Neural crest cell (in vitro differentiated cells): Measurements from ENCODE around the gene WIZ. TPM values are rescaled to one million over a fixed set of nuclear protein-coding genes. Genes with fewer than 3 reads are reported as not detected.
"Not testable (repeated sequence)": the region's sequence is repeated elsewhere in the genome, so short reads cannot be mapped to it uniquely, and the experiment has no call there.

Source experiments
- DNase-seq: peaks from one replicate; pipeline ENCODE4 v3.0.0; 2021; ENCODE audit warnings: low read depth, mixed read lengths, low spot score
- H3K27ac Mint-ChIP-seq: one replicate; pipeline ENCODE4 v1.8.0; 2021; ENCODE audit warnings: mild to moderate bottlenecking, mixed read lengths; ENCODE audit not compliant: unreplicated experiment
- H3K27me3 Mint-ChIP-seq: 2 replicates; pipeline ENCODE4 v1.8.0; 2021; ENCODE audit warnings: low read depth, mild to moderate bottlenecking, mixed read lengths
- H3K36me3 Mint-ChIP-seq: 2 replicates; pipeline ENCODE4 v1.8.0; 2021; ENCODE audit warnings: low read depth, mild to moderate bottlenecking, mixed read lengths
- H3K4me1 Mint-ChIP-seq: 2 replicates; pipeline ENCODE4 v1.8.0; 2021; ENCODE audit warnings: mixed read lengths
- H3K4me3 Mint-ChIP-seq: one replicate; pipeline ENCODE4 v1.8.0; 2021; ENCODE audit warnings: mild to moderate bottlenecking, mixed read lengths
- H3K9me3 Mint-ChIP-seq: 2 replicates; pipeline ENCODE4 v1.8.0; 2021; ENCODE audit warnings: mixed read lengths
- CTCF ChIP-seq: fragments of 200-600 bp; sonication (generic); conservative IDR thresholded peaks from 2 replicates; pipeline ENCODE4 v1.5.0; 2021; ENCODE audit warnings: antibody characterized with exemption, mild to moderate bottlenecking
- total RNA-seq: library from RNA; stranded (reverse); gene quantifications from 2 replicates; pipeline ENCODE4 v1.2.1, GENCODE V29; 2021

Gene WIZ
- total RNA-seq, 1 donor from 2014 or later = 77.1 TPM

DNA sequence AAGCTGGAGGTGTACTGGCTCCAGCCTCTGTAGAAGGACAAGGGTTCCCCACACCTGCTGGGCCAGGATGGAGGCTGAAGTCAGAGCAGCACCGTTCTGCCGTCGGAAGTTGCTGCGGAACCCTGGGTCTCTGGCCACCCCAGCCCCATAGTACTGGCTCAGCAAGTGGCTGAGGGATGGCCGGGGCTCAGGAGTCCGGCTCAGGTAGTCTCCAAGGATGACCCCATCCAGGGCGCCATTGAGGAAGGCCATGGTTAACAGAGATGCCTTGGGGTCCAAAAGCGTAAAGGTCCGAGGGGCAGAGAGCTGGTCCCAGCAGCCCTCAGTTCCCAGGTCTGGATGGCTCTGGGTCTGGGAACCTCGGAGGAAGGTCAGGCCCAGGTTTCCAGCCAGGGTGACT is 25.9 kb upstream of the WIZ start:
- no peak for DNase-seq
- Mint-ChIP-seq H3K9me3 (peaks cover 2% of the 10 kb centered on the region), H3K27ac (no peak overlapping the region), H3K4me3 (no peak overlapping the region), H3K27me3 (peaks cover 40% of the 10 kb centered on the region), H3K36me3 (no peaks in the 10 kb centered on the region), H3K4me1 (no peaks in the 10 kb centered on the region)
- no peak for TF ChIP-seq CTCF

GRCh38 chr19:15475169-15475568 is 25.4 kb upstream of the WIZ start:
- no peaks in the 10 kb centered on the region for H3K4me1 Mint-ChIP-seq
- TF ChIP-seq CTCF = no peak
- peaks cover 43% of the 10 kb centered on the region for H3K27me3 Mint-ChIP-seq
- H3K4me3 Mint-ChIP-seq = no peak overlapping the region
- no peaks in the 10 kb centered on the region for H3K36me3 Mint-ChIP-seq
- no peak for DNase-seq
- H3K9me3 Mint-ChIP-seq = peaks cover 2% of the 10 kb centered on the region
- no peak overlapping the region for H3K27ac Mint-ChIP-seq

- not testable (repeated sequence) for H3K4me3 Mint-ChIP-seq, H3K36me3 Mint-ChIP-seq, H3K4me1 Mint-ChIP-seq, H3K9me3 Mint-ChIP-seq, DNase-seq, H3K27ac Mint-ChIP-seq
- H3K27me3 Mint-ChIP-seq = peaks cover 55% of the 10 kb centered on the region
Observed at GRCh38 chr19:15473821-15474220, 24.1 kb upstream of the WIZ start.

DNA sequence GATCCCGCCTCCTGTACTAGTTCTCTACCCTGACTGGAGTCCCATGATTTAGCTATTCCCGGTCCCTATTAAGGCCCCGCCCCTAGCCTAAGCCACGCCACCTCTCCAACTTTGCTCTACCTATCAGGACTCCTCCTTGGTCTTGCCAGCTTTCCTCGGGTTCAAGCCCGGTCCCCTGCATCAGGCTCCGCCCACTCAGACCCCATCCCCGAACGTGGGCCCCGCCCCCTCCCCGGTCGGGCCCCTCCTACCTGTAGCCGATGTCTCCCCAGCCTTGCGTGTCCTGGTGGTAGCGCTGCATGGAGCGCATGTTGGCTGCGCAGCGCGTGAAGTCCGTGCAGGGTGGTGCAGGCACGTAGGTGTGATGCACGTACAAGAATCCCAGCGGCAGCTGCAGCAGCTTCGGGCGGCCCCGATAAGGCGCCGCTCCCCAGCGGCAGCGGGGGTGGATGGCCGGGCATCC is 21.9 kb upstream of the WIZ start:
- H3K4me3 Mint-ChIP-seq = no peak overlapping the region
- H3K27me3 Mint-ChIP-seq = peaks cover 68% of the 10 kb centered on the region
- peak overlapping the region; percentile 35 for H3K27ac Mint-ChIP-seq
- DNase-seq = no peak
- H3K9me3 Mint-ChIP-seq = peaks cover 2% of the 10 kb centered on the region
- TF ChIP-seq CTCF = no peak
- no peaks in the 10 kb centered on the region for H3K36me3 Mint-ChIP-seq
- no peaks in the 10 kb centered on the region for H3K4me1 Mint-ChIP-seq

DNA sequence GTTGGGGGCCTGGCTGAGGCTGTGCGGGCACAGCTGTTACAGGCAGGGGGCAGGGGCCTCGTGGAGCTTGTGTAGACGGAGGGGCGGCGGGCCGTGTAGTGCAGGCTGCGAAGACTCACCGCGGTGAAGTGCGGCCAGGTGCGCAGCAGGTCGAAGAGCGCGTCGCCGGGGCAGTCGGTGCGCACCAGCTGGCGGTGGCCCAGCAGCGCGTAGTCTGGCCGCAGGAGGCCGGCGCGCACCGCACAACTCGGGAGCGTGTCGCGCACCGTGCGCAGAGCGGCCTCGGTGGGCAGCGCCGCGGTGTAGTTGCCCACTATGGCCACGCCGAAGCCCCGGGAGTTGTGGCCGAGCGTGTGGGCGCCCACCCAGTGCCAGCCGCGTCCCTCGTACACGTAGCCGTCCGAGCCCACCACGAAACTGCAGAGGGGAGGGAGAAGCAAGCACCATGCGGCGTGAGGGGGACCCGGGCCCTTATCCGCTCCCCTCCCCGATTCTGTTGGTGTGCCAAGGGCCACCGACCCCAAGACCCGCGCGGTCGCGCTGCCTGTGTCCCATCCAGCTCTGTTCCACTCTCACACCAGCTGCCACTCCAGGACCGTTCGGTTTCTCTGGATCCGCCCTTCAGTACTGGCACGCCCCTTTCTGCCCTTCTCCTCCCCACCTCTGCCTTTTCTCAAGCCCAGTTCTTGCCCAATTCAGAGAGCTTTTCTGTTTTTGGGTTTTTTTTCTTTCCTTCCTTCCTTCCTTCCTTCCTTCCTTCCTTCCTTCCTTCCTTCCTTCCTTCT is 19.9 kb upstream of the WIZ start:
- Mint-ChIP-seq H3K36me3 (no peaks in the 10 kb centered on the region), H3K4me1 (no peaks in the 10 kb centered on the region), H3K9me3 (peaks cover 2% of the 10 kb centered on the region), H3K27ac (no peak overlapping the region), H3K4me3 (no peak overlapping the region), H3K27me3 (peaks cover 72% of the 10 kb centered on the region)
- no peak for TF ChIP-seq CTCF
- no peak for DNase-seq

GRCh38 chr19:15468675-15469512 is 19.1 kb upstream of the WIZ start:
- peaks cover 2% of the 10 kb centered on the region for H3K9me3 Mint-ChIP-seq
- DNase-seq = no peak
- TF ChIP-seq CTCF = no peak
- no peak overlapping the region for H3K4me3 Mint-ChIP-seq
- H3K4me1 Mint-ChIP-seq = no peaks in the 10 kb centered on the region
- H3K27me3 Mint-ChIP-seq = peaks cover 74% of the 10 kb centered on the region
- H3K27ac Mint-ChIP-seq = no peak overlapping the region
- no peaks in the 10 kb centered on the region for H3K36me3 Mint-ChIP-seq
